SU-DHL-6 (cell line): ENCODE measurements around the gene HOXA6.

Experiments used
- H2AFZ ChIP-seq: fragments of 200-600 bp; sonication (generic); 2 replicates; pipeline ENCODE4 v1.6.1; 2014; ENCODE audit warnings: low read depth, mild to moderate bottlenecking, moderate library complexity, mixed read lengths, antibody characterized with exemption, low read length; ENCODE audit not compliant: severe bottlenecking
- H3F3A ChIP-seq: fragments of 200-600 bp; shearing (Covaris generic); 2 replicates; pipeline ENCODE4 v1.6.0; 2016; ENCODE audit warnings: antibody characterized with exemption, mild to moderate bottlenecking; ENCODE audit not compliant: insufficient read depth
- H3K27ac ChIP-seq: fragments of 200-600 bp; sonication (generic); 2 replicates; pipeline ENCODE4 v1.5.1; 2016; ENCODE audit warnings: low read depth, mild to moderate bottlenecking, low read length, moderate library complexity, mixed read lengths
- H3K27me3 ChIP-seq: fragments of 200-600 bp; sonication (generic), shearing (Covaris generic); 2 replicates; pipeline ENCODE4 v1.6.0; 2014; ENCODE audit warnings: mild to moderate bottlenecking, low read length
- H3K36me3 ChIP-seq: fragments of 200-600 bp; sonication (generic); 2 replicates; pipeline ENCODE4 v1.6.1; 2014; ENCODE audit warnings: mild to moderate bottlenecking, low read length, mixed read lengths
- H3K4me2 ChIP-seq: fragments of 300-600, 200-600 bp; shearing (Covaris generic), sonication (generic); 2 replicates; pipeline ENCODE4 v1.6.0; 2014; ENCODE audit warnings: low read length, low read depth, mild to moderate bottlenecking; ENCODE audit not compliant: poor library complexity, severe bottlenecking
- H3K4me3 ChIP-seq: fragments of 200-600 bp; sonication (generic); 2 replicates; pipeline ENCODE4 v1.5.1; 2014; ENCODE audit warnings: antibody characterized with exemption, low read length, mild to moderate bottlenecking, mixed read lengths; ENCODE audit not compliant: insufficient read depth, poor library complexity, severe bottlenecking
- H3K79me2 ChIP-seq: fragments of 200-600 bp; sonication (generic); 2 replicates; pipeline ENCODE4 v1.6.1; 2014; ENCODE audit warnings: mild to moderate bottlenecking, low read length, moderate library complexity; ENCODE audit not compliant: insufficient read depth
- H3K9ac ChIP-seq: fragments of 200-600 bp; sonication (generic); 2 replicates; pipeline ENCODE4 v1.7.0; 2014; ENCODE audit warnings: mild to moderate bottlenecking, low read length
- H3K9me2 ChIP-seq: fragments of 200-600 bp; sonication (generic); replicated peaks from 2 replicates; pipeline ENCODE4 v1.6.1; 2014; ENCODE audit warnings: low read length; ENCODE audit not compliant: insufficient read depth
- H3K9me3 ChIP-seq: fragments of 200-600 bp; sonication (generic); 2 replicates; pipeline ENCODE4 v1.6.1; 2014; ENCODE audit warnings: low read length, mixed read lengths; ENCODE audit not compliant: insufficient read depth
- H4K20me1 ChIP-seq: fragments of 200-600 bp; sonication (generic); 2 replicates; pipeline ENCODE4 v1.6.1; 2014; ENCODE audit warnings: low read depth, mild to moderate bottlenecking, antibody characterized with exemption, low read length, moderate library complexity, mixed read lengths
- CTCF ChIP-seq: fragments of 200-600 bp; sonication (generic); IDR thresholded peaks from one replicate; pipeline ENCODE4 v1.5.1; 2017; ENCODE audit warnings: antibody characterized with exemption, mild to moderate bottlenecking, low read length, moderate library complexity; ENCODE audit not compliant: insufficient read depth, poor library complexity, severe bottlenecking
- EZH2phosphoT487 ChIP-seq: fragments of 200-600 bp; sonication (generic), shearing (Covaris generic); conservative IDR thresholded peaks from 2 replicates; pipeline ENCODE4 v1.6.1; 2018; ENCODE audit warnings: mild to moderate bottlenecking, antibody characterized with exemption, low read length, moderate library complexity, mixed read lengths

The HOXA6 gene

DNA sequence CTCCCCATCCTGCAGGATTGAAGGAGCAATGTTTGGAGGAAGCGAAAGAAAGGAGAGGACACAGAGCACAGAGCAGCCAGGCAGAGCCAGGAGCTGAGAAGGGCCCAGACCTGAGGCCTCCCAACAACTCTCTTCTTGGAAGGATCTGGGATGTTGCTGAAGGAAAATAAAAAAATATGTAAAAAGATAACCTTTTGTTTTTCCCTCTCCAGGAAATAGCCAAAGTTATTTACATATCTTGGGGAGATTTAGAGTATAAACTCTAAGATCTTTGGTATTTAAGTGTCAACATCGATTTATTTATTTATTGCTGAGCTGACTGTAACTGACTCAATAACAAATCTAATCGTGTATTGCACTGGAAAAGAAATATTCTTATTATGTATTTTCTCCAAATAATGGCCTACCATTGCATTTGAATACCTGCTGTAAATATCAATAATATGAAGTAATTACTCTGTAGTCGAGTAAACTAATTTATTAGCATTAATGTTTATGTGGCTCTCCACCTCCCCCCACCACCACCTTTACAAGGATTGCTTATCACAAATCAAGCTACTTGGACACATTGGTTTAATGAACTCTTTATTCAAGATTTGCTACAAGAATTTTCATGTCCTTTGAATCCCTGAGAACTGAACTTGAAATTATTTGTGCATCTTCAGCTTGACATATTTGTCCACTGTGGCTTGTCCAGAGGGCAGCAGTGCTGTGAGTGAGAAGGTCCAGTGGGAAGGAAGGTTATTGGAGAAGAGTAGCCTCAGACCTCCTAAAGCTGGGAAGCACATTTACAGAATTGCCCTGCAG is 39.3 kb upstream of the HOXA6 start:
- H3K4me3 ChIP-seq, result no peak overlapping the region
- no peak overlapping the region for H3K27ac ChIP-seq
- no peak overlapping the region for H3K4me2 ChIP-seq
- no peaks in the 10 kb centered on the region for H3K9me3 ChIP-seq
- TF ChIP-seq CTCF (no peak), EZH2phosphoT487 (no peak)
- no peaks in the 10 kb centered on the region for H3F3A ChIP-seq
- no peak overlapping the region for H3K9ac ChIP-seq
- H3K36me3 ChIP-seq, result no peaks in the 10 kb centered on the region
- H3K79me2 ChIP-seq, result no peaks in the 10 kb centered on the region
- H3K9me2 ChIP-seq, result no peaks in the 10 kb centered on the region
- H2AFZ ChIP-seq, result no peak overlapping the region
- H4K20me1 ChIP-seq, result no peaks in the 10 kb centered on the region
- H3K27me3 ChIP-seq, result no peaks in the 10 kb centered on the region

DNA sequence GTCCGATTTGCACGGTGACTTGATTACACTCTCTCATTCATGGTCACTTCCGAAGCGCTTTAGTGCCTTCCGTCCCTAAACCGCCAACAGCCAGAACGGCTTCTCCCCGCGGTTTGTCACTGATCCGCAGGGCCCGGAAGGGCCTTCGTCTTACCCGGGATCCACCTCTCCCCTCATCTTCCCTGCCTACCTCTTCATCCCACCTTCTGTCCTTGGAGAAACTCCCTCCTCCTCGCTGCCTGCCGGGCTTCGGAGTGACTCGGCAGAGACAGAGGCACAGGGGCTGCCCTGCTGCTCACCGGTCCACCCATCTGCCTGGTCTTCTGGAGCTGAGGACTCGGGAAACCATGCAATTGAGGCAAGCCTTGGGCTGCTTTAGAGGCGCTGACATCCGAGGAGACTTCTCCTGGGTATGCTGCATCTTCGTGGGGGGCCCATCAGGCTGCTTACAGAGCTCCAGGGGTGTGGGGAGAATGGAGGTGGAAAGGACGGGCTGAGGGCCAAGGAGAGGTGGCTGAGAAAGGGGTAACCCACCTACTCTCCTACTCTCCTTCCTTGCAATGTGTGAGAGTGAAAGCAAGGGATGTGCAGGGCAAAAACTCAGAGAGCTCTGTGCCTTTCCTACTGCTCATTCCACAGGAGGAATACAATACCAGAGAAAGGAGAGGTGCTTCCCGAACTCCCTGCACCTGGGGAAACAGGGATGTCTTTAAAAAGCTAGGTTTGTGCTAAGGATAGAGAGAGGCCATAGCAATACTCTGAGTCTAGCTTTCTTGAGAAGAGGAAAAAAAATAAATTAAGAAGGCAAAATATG is 38.5 kb upstream of the HOXA6 start:
- Histone ChIP-seq H3K27me3 (no peaks in the 10 kb centered on the region), H3K79me2 (no peaks in the 10 kb centered on the region), H3K36me3 (no peaks in the 10 kb centered on the region), H4K20me1 (no peaks in the 10 kb centered on the region), H3K9me3 (no peaks in the 10 kb centered on the region), H3F3A (no peaks in the 10 kb centered on the region), H3K27ac (no peak overlapping the region), H2AFZ (no peak overlapping the region), H3K4me2 (no peak overlapping the region), H3K9ac (no peak overlapping the region), H3K4me3 (no peak overlapping the region), H3K9me2 (no peaks in the 10 kb centered on the region)
- TF ChIP-seq EZH2phosphoT487, result no peak
- no peak for TF ChIP-seq CTCF

- H3K9me2 ChIP-seq, result no peaks in the 10 kb centered on the region
- H2AFZ ChIP-seq, result no peak within 1 kb of the TSS
- TF ChIP-seq CTCF (no peak), EZH2phosphoT487 (no peak)
- no peaks in the 10 kb centered on the region for H3K9me3 ChIP-seq
- no peaks in the 10 kb centered on the region for H3K36me3 ChIP-seq
- H4K20me1 ChIP-seq, result no peaks in the 10 kb centered on the region
- H3K27me3 ChIP-seq, result no peaks in the 10 kb centered on the region
- H3K4me2 ChIP-seq, result peak within 1 kb of the TSS; percentile 28
- H3K4me3 ChIP-seq, result no peak within 1 kb of the TSS
- H3F3A ChIP-seq, result no peaks in the 10 kb centered on the region
- H3K27ac ChIP-seq, result no peak within 1 kb of the TSS
- H3K79me2 ChIP-seq, result no peaks in the 10 kb centered on the region
- no peak within 1 kb of the TSS for H3K9ac ChIP-seq
Observed at GRCh38 chr7:27185013-27185853, 37.7 kb upstream of the HOXA6 start, which contains the start of gene HOXA11. Gene HOXA11 (minus strand): TSS chr7:27185232. CDS start chr7:27185144, 88 bp downstream.
